Endothelial cell of umbilical vein (primary cell): ENCODE measurements around the gene TMEM121. TPM values are rescaled to one million over a fixed set of nuclear protein-coding genes. Genes with fewer than 3 reads are reported as not detected.
A peak's percentile ranks its signal among the peaks of the same experiment; 100 is the strongest.

Experiments used
- BruUV-seq: library from RNA; stranded (reverse); fragments of 400-500 nt; replicated peaks from 2 replicates; lab custom pipeline; 2021; lab: Mats Ljungman, UMichigan
- CTCF ChIA-PET: fragments of 300-600, 350-600 bp; sonication (Branson Sonifier 250); formaldehyde crosslinking; loops from one replicate; lab custom pipeline; 2021; ENCODE audit warnings: antibody characterized with exemption, inconsistent platforms; lab: Charles Lee
- POLR2A ChIA-PET: fragments of 300-600, 350-600 bp; sonication (Branson Sonifier 250); formaldehyde crosslinking; loops from one replicate; lab custom pipeline; 2021; ENCODE audit warnings: antibody characterized with exemption, inconsistent platforms; lab: Charles Lee
- DNase-seq: peaks from one replicate; pipeline ENCODE4 v3.0.0-alpha.2; 2011; ENCODE audit warnings: low read depth, low spot score
- FAIRE-seq: peaks from 2 replicates; lab custom pipeline; 2011; peaks lifted over from hg19 to GRCh38; lab: Jason Lieb, UNC
- H2AFZ ChIP-seq: 2 replicates; pipeline ENCODE4 v1.6.0; 2012; ENCODE audit warnings: low read depth, low read length, control low read depth, inconsistent platforms
- H3K27ac ChIP-seq: 2 replicates; pipeline ENCODE4 v1.5.1; 2011; ENCODE audit warnings: low read depth, mild to moderate bottlenecking, control low read depth, low read length, moderate library complexity; ENCODE audit not compliant: insufficient read depth
- H3K27me3 ChIP-seq, 2 experiments: 2 replicates each; pipeline versions ENCODE4 v1.6.0 to v1.6.1; 2011; ENCODE audit warnings: low read length in 2 of 2, mixed read lengths in 1 of 2; ENCODE audit not compliant: control insufficient read depth in 2 of 2, insufficient read depth in 2 of 2
- H3K36me3 ChIP-seq, 2 experiments: 2 replicates in 1 of 2; 3 replicates in 1 of 2; pipeline ENCODE4 v1.5.1; 2011; ENCODE audit warnings: low read length in 2 of 2, mild to moderate bottlenecking in 1 of 2, moderate library complexity in 1 of 2; ENCODE audit not compliant: control insufficient read depth in 2 of 2, insufficient read depth in 2 of 2; ENCODE audit errors: extremely low read depth in 1 of 2
- H3K4me1 ChIP-seq: 3 replicates; pipeline ENCODE4 v1.5.1; 2011; ENCODE audit warnings: mild to moderate bottlenecking, low read length; ENCODE audit not compliant: control insufficient read depth, insufficient read depth; ENCODE audit errors: extremely low read depth
- H3K4me2 ChIP-seq: 2 replicates; pipeline ENCODE4 v1.6.1; 2011; ENCODE audit warnings: low read length, control low read depth, mixed read lengths; ENCODE audit not compliant: insufficient read depth
- H3K4me3 ChIP-seq, 3 experiments: fragments of 200-600 bp in 1 of 3; sonication (generic), shearing (Covaris generic) in 1 of 3; replicated peaks in 1 of 3; 2 replicates each; pipeline ENCODE4 v1.5.1; 2011 to 2016; ENCODE audit warnings: control low read depth in 3 of 3, low read length in 3 of 3, mild to moderate bottlenecking in 2 of 3, inconsistent platforms in 1 of 3, low read depth in 1 of 3, moderate library complexity in 1 of 3; ENCODE audit not compliant: insufficient read depth in 1 of 3
- H3K79me2 ChIP-seq: 2 replicates; pipeline ENCODE4 v1.6.0; 2012; ENCODE audit warnings: low read length, inconsistent platforms; ENCODE audit not compliant: control insufficient read depth, insufficient read depth
- H3K9ac ChIP-seq: replicated peaks from 2 replicates; pipeline ENCODE3; 2011; ENCODE audit warnings: low read length, control low read depth; ENCODE audit not compliant: insufficient read depth; ENCODE audit errors: extremely low read depth
- H3K9me1 ChIP-seq: replicated peaks from 3 replicates; pipeline ENCODE4 v1.6.0; 2011; ENCODE audit warnings: mild to moderate bottlenecking, low read length; ENCODE audit not compliant: control insufficient read depth, insufficient read depth; ENCODE audit errors: extremely low read depth
- H3K9me3 ChIP-seq: replicated peaks from 2 replicates; pipeline ENCODE4 v1.5.1; 2012; ENCODE audit warnings: low read length, inconsistent platforms; ENCODE audit not compliant: control insufficient read depth, insufficient read depth
- H4K20me1 ChIP-seq: replicated peaks from 2 replicates; pipeline ENCODE3; 2011; ENCODE audit warnings: mild to moderate bottlenecking, low read length; ENCODE audit not compliant: control insufficient read depth, insufficient read depth; ENCODE audit errors: extremely low read depth
- EZH2 ChIP-seq: IDR thresholded peaks from 2 replicates; pipeline ENCODE4 v1.6.1; 2012; ENCODE audit warnings: borderline replicate concordance, low read depth, mild to moderate bottlenecking, moderate library complexity, low read length, inconsistent platforms; ENCODE audit not compliant: severe bottlenecking
- FOS ChIP-seq: IDR thresholded peaks from 2 replicates; pipeline ENCODE4 v1.6.1; 2011; ENCODE audit warnings: mild to moderate bottlenecking, low read length, moderate library complexity, borderline replicate concordance; ENCODE audit not compliant: insufficient read depth
- GATA2 ChIP-seq: IDR thresholded peaks from 2 replicates; pipeline ENCODE4 v1.7.0; 2011; ENCODE audit warnings: low read depth, mild to moderate bottlenecking, moderate library complexity, mixed read lengths, low read length; ENCODE audit not compliant: insufficient read length, insufficient read depth
- JUN ChIP-seq: IDR thresholded peaks from 2 replicates; pipeline ENCODE4 v1.6.1; 2011; ENCODE audit warnings: borderline replicate concordance, low read depth; ENCODE audit not compliant: insufficient read length, insufficient read depth
- MYC ChIP-seq: IDR thresholded peaks from one replicate; pipeline ENCODE4 v1.6.1; 2011; ENCODE audit warnings: mild to moderate bottlenecking, low read depth, low read length
- POLR2A ChIP-seq: IDR thresholded peaks from 2 replicates; pipeline ENCODE4 v1.6.1; 2012; ENCODE audit warnings: low read depth, mild to moderate bottlenecking, control low read depth, low read length
- POLR2AphosphoS5 ChIP-seq: IDR thresholded peaks from 2 replicates; pipeline ENCODE4 v1.6.1; 2012; ENCODE audit warnings: low read depth, mild to moderate bottlenecking, control low read depth, low read length, moderate library complexity; ENCODE audit not compliant: insufficient read depth
- dilution Hi-C: fragments of 300-500 bp; cut with MboI; formaldehyde crosslinking; loops from one replicate; pipeline ENCODE4 v1.15.0; 2019; ENCODE audit warnings: low sequenced_read_pairs; ENCODE audit not compliant: extremely low pct_ligation_motif_present
- intact Hi-C: fragments of 100-400 bp; cut with micrococcal nuclease; formaldehyde crosslinking; loops from one replicate; pipeline ENCODE4 v1.10.0; 2022
- polyA plus RNA-seq, 4 experiments: library from polyadenylated mRNA; depleted of rRNA in 3 of 4; stranded (reverse) in 3 of 4; unstranded in 1 of 4; fragments of >200 nt; gene quantifications; 2 replicates each; pipeline versions ENCODE4 v1.2.1 to v1.2.3, GENCODE V29; 2011 to 2012; ENCODE audit warnings: missing spikeins in 1 of 4
- total RNA-seq: library from RNA; stranded (reverse); gene quantifications from 2 replicates; pipeline ENCODE4 v1.2.3, GENCODE V29; 2021
- TF ChIP-seq, protein P1 (sequence below), 2 donors: IDR thresholded peaks; 1 replicate in 1 of 2; 2 replicates in 1 of 2; pipeline ENCODE4 v1.5.1; 2011; ENCODE audit warnings: low read length in 2 of 2, mild to moderate bottlenecking in 2 of 2, moderate library complexity in 2 of 2, control low read depth in 1 of 2, inconsistent platforms in 1 of 2, low read depth in 1 of 2; ENCODE audit not compliant: insufficient read depth in 1 of 2; ENCODE audit errors: extremely low read depth in 1 of 2
- TF ChIP-seq, protein P2 (sequence below): IDR thresholded peaks from 2 replicates; pipeline ENCODE4 v1.6.1; 2011; ENCODE audit not compliant: insufficient read depth, insufficient read length

TMEM121 gene
- total and polyA plus RNA-seq, 2 donors (not counting 3 experiments of a cell fraction or from before 2014, with no cell fraction given): 4.8 to 7.7 TPM

DNA sequence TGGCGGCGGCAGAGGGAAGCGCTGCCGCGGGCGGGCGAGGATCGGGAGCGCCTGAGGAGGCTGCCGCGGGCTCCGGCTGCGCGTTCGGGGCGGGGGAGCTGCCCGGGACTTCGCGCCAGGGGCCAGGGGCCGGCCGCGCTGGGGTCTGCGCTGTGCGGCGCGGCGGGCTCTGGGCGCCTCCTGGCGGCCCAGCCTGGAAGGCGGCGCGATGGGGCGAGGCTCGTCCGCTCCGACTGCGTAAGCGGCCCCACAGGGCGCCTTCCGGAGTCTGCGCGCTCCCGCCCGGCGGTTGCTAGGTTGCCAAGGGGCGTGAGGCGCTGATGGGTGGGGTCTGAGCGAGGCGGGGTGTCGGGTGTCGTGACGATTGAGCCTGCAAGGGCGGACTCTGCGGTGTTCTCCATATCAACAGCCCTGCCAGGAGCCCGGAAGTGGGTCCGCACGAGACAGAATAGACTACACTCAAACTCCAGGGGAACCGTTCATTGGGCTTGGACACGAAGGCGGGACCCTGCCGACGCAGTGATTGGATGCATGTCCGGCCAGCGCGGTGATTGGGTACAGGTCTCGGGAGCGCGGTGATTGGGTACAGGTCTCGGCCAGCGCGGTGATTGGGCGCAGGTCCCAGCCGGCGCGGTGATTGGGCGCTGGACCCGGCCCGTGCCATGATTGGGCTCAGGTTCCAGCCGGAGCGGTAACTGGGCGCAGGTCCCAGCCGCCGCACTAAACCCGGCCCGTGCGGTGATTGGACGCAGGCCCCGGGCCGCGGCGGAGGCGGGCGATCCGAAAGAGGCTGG is 35.6 kb upstream of the TMEM121 start, which contains the start of gene TEDC1:
TEDC1 (plus strand) TSS at position 675 of the 794 bp plus-strand sequence. CDS start 130 bp downstream, outside the sequence.
- H3K9me1 ChIP-seq: no peaks in the 10 kb centered on the region
- peak within 1 kb of the TSS; percentile 84 for H3K9ac ChIP-seq
- H3K4me1 ChIP-seq: peaks cover 2% of the 10 kb centered on the region
- intact Hi-C loops: loop anchor here (1.0 to 5.0 kb wide), 11 partner anchors 16 to 813 kb away; partner anchors contain the start of genes BRF1, CRIP2 and TEX22
- peak within 1 kb of the TSS; percentile 50 to 67 (median 52) for H3K4me3 ChIP-seq
- BruUV-seq: no TSS peak
- FAIRE-seq: peak; percentile 100
- TF ChIP-seq EZH2: peak; percentile 90
- peak; percentile 70 for TF ChIP-seq POLR2AphosphoS5
- TF ChIP-seq FOS: no peak
- TF ChIP-seq MYC: no peak
- TF ChIP-seq POLR2A: peak; percentile 75
- no peak for TF ChIP-seq JUN
- TF ChIP-seq, protein P1, sequence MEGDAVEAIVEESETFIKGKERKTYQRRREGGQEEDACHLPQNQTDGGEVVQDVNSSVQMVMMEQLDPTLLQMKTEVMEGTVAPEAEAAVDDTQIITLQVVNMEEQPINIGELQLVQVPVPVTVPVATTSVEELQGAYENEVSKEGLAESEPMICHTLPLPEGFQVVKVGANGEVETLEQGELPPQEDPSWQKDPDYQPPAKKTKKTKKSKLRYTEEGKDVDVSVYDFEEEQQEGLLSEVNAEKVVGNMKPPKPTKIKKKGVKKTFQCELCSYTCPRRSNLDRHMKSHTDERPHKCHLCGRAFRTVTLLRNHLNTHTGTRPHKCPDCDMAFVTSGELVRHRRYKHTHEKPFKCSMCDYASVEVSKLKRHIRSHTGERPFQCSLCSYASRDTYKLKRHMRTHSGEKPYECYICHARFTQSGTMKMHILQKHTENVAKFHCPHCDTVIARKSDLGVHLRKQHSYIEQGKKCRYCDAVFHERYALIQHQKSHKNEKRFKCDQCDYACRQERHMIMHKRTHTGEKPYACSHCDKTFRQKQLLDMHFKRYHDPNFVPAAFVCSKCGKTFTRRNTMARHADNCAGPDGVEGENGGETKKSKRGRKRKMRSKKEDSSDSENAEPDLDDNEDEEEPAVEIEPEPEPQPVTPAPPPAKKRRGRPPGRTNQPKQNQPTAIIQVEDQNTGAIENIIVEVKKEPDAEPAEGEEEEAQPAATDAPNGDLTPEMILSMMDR (IDR thresholded peaks at IDR 0.05; ENCODE audit: extremely low read depth in 1 of 2, insufficient read depth in 1 of 2, low read depth in 1 of 2, low read length in 2 of 2): peak; percentile 78 to 96
- TF ChIP-seq GATA2: no peak
- TF ChIP-seq, protein P2, sequence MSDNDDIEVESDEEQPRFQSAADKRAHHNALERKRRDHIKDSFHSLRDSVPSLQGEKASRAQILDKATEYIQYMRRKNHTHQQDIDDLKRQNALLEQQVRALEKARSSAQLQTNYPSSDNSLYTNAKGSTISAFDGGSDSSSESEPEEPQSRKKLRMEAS: peak; percentile 55
- H3K27me3 ChIP-seq: peaks cover 0 to 12% of the 10 kb centered on the region in 2 experiments
- H4K20me1 ChIP-seq: no peaks in the 10 kb centered on the region
- H3K9me3 ChIP-seq: no peaks in the 10 kb centered on the region
- ChIA-PET CTCF (interaction anchor here (0.6 to 5.1 kb wide), 26 partner anchors 9 to 400 kb away, joined by 3 to 239 read pairs (median 6); partner anchors contain the start of genes BTBD6, NUDT14 and PACS2), POLR2A (interaction anchor here (1.4 kb wide), 1 partner anchor 10 kb away, joined by 6 read pairs; no protein-coding TSS in a partner anchor)
- peak; percentile 100 for DNase-seq
- no peaks in the 10 kb centered on the region for H3K36me3 ChIP-seq
- peak within 1 kb of the TSS; percentile 82 for H3K27ac ChIP-seq
- peak within 1 kb of the TSS; percentile 75 for H3K4me2 ChIP-seq
- H2AFZ ChIP-seq: peak within 1 kb of the TSS; percentile 84
- peaks cover 3% of the 10 kb centered on the region for H3K79me2 ChIP-seq
- dilution Hi-C loops: no loop called here
